Testis (tissue), 3 donors: ENCODE results near the gene WWP2. TPM values are rescaled to one million over a fixed set of nuclear protein-coding genes. Genes with fewer than 3 reads are reported as not detected.

Source experiments
- DNase-seq: peaks from one replicate; pipeline ENCODE4 v3.0.0-alpha.2; 2019
- H3K27ac ChIP-seq, 2 donors: fragments of 200-600 bp; sonication (generic); one replicate each; pipeline ENCODE4 v1.5.1; 2019
- H3K27me3 ChIP-seq: fragments of 200-600 bp; sonication (generic); one replicate; pipeline ENCODE4 v1.5.1; 2019
- H3K36me3 ChIP-seq: fragments of 200-600 bp; sonication (generic); one replicate; pipeline ENCODE4 v1.5.1; 2017; ENCODE audit warnings: low read depth; ENCODE audit errors: missing control alignments
- H3K4me1 ChIP-seq: fragments of 200-600 bp; sonication (generic); one replicate; pipeline ENCODE4 v1.5.1; 2019
- H3K4me3 ChIP-seq, 2 donors: fragments of 200-600 bp; sonication (generic); one replicate each; pipeline ENCODE4 v1.5.1; 2017 to 2019
- H3K9me3 ChIP-seq: fragments of 200-600 bp; sonication (generic); one replicate; pipeline ENCODE4 v1.5.1; 2017
- CTCF ChIP-seq, 3 experiments: fragments of 450-650 bp in 2 of 3; fragments of 200-600 bp in 1 of 3; sonication (generic) in 1 of 3; IDR thresholded peaks; one replicate each; pipeline ENCODE4 v1.5.1; 2016 to 2019; ENCODE audit warnings: antibody characterized with exemption in 3 of 3, mild to moderate bottlenecking in 2 of 3, moderate library complexity in 1 of 3
- POLR2A ChIP-seq: fragments of 450-650 bp; IDR thresholded peaks from one replicate; pipeline ENCODE4 v1.6.1; 2017; ENCODE audit warnings: antibody characterized with exemption, mild to moderate bottlenecking, moderate library complexity
- WGBS, 2 donors: methylation state at CpG; one replicate each; pipeline ENCODE4 v1.1.5; 2018; 5-methylcytosine and 5-hydroxymethylcytosine counted together
- intact Hi-C: fragments of 100-400 bp; cut with DNase I; formaldehyde crosslinking; loops from one replicate; pipeline ENCODE4 v1.15.1; 2023; ENCODE audit warnings: low total_unique reads
- polyA plus RNA-seq: library from polyadenylated mRNA; stranded (reverse); fragments of 350-450 nt; fragmentation: Illumina TruSeq; extraction: RNeasy Lipid Tissue Mini Kit (QIAGEN cat#74804); gene quantifications from one replicate; pipeline ENCODE4 v1.2.3, GENCODE V29; 2014; ENCODE audit warnings: low read depth, low replicate concordance; ENCODE audit not compliant: insufficient read depth
- total RNA-seq, 2 donors: library from RNA; depleted of rRNA; stranded (reverse); fragments of >200 nt; gene quantifications; one replicate each; pipeline ENCODE4 v1.2.3, GENCODE V29; 2016

Gene WWP2
- total and polyA plus RNA-seq, 3 donors from 2014 or later, result 46.4 to 60.6 (median 57.6) TPM

- H3K4me3 ChIP-seq, result no peak overlapping the region
- intact Hi-C loops, result no loop called here
- H3K9me3 ChIP-seq, result no peaks in the 10 kb centered on the region
- DNase-seq, result no peak
- TF ChIP-seq CTCF (IDR thresholded peaks at IDR 0.05), result no peak
- TF ChIP-seq POLR2A, result no peak
- peaks cover 14% of the 10 kb centered on the region for H3K4me1 ChIP-seq
- H3K36me3 ChIP-seq, result no peaks in the 10 kb centered on the region
- WGBS, 2 donors, result 85 to 96% methylated on average over 6 to 11 of the region's 11 CpGs
- H3K27me3 ChIP-seq, result no peaks in the 10 kb centered on the region
- no peak overlapping the region for H3K27ac ChIP-seq
Observed at GRCh38 chr16:69745232-69745612, 16.9 kb upstream of the WWP2 start.

- Histone ChIP-seq H3K36me3 (no peaks in the 10 kb centered on the region), H3K27ac (no peak overlapping the region), H3K9me3 (no peaks in the 10 kb centered on the region), H3K27me3 (no peaks in the 10 kb centered on the region), H3K4me3 (no peak overlapping the region), H3K4me1 (peaks cover 14% of the 10 kb centered on the region)
- WGBS, 2 donors, result 88 to 94% methylated on average over 6 to 10 of the region's 10 CpGs
- DNase-seq, result no peak
- TF ChIP-seq CTCF (IDR thresholded peaks at IDR 0.05) (no peak), POLR2A (no peak)
- intact Hi-C loops, result no loop called here
Observed at GRCh38 chr16:69745959-69746358, 16.2 kb upstream of the WWP2 start.

GRCh38 chr16:69747115-69747514 is 15.0 kb upstream of the WWP2 start:
- no peak overlapping the region for H3K4me3 ChIP-seq
- DNase-seq, result no peak
- no peaks in the 10 kb centered on the region for H3K27me3 ChIP-seq
- TF ChIP-seq POLR2A, result no peak
- no peak for TF ChIP-seq CTCF (IDR thresholded peaks at IDR 0.05)
- intact Hi-C loops, result no loop called here
- no peaks in the 10 kb centered on the region for H3K36me3 ChIP-seq
- WGBS, 2 donors, result 71 to 76% methylated on average over 8 of the region's 8 CpGs
- peaks cover 11% of the 10 kb centered on the region for H3K4me1 ChIP-seq
- no peaks in the 10 kb centered on the region for H3K9me3 ChIP-seq
- H3K27ac ChIP-seq, result peak overlapping the region in 1 of 2 donors; percentile 11

- intact Hi-C loops, result no loop called here
- Histone ChIP-seq H3K27ac (no peak overlapping the region), H3K9me3 (no peaks in the 10 kb centered on the region), H3K36me3 (no peaks in the 10 kb centered on the region), H3K4me3 (no peak overlapping the region), H3K27me3 (no peaks in the 10 kb centered on the region), H3K4me1 (peaks cover 21% of the 10 kb centered on the region)
- WGBS, 2 donors, result 88 to 90% methylated on average over 20 of the region's 20 CpGs
- TF ChIP-seq CTCF (IDR thresholded peaks at IDR 0.05) (no peak), POLR2A (no peak)
- DNase-seq, result no peak
Observed at GRCh38 chr16:69748694-69749345, 13.3 kb upstream of the WWP2 start.

GRCh38 chr16:69754143-69754468 is 8.0 kb upstream of the WWP2 start:
- H3K4me3 ChIP-seq, result peak overlapping the region; percentile 74 to 97
- no peaks in the 10 kb centered on the region for H3K9me3 ChIP-seq
- WGBS, 2 donors, result 3 to 4% methylated on average over 4 of the region's 4 CpGs
- no peak for DNase-seq
- peaks cover 14% of the 10 kb centered on the region for H3K4me1 ChIP-seq
- peak overlapping the region; percentile 44 to 62 for H3K27ac ChIP-seq
- intact Hi-C loops, result loop anchor here (10.0 kb wide), 1 partner anchor 359 kb away; no protein-coding TSS in a partner anchor
- no peaks in the 10 kb centered on the region for H3K36me3 ChIP-seq
- no peaks in the 10 kb centered on the region for H3K27me3 ChIP-seq
- no peak for TF ChIP-seq POLR2A
- TF ChIP-seq CTCF (IDR thresholded peaks at IDR 0.05), result no peak
